Mesodermal cell (in vitro differentiated cells): ENCODE results near the gene PLA2G4B.

ENCODE experiments used
- H3K27ac ChIP-seq: 2 replicates; pipeline ENCODE4 v1.7.0; 2013; ENCODE audit warnings: mild to moderate bottlenecking, low read depth, low read length, moderate library complexity; ENCODE audit not compliant: severe bottlenecking
- H3K36me3 ChIP-seq: 2 replicates; pipeline ENCODE4 v1.7.1; 2013; ENCODE audit warnings: mild to moderate bottlenecking, low read length, moderate library complexity; ENCODE audit not compliant: control insufficient read depth, insufficient read depth
- H3K4me1 ChIP-seq: one replicate; pipeline ENCODE4 v1.7.1; 2013; ENCODE audit warnings: mild to moderate bottlenecking, low read length; ENCODE audit not compliant: insufficient read depth, control insufficient read depth, poor library complexity, severe bottlenecking
- H3K4me3 ChIP-seq: 2 replicates; pipeline ENCODE4 v1.7.0; 2013; ENCODE audit warnings: low read length, control low read depth, mild to moderate bottlenecking; ENCODE audit not compliant: insufficient read depth, poor library complexity, severe bottlenecking; ENCODE audit errors: extremely low read depth
- H3K9me3 ChIP-seq: 2 replicates; pipeline ENCODE4 v1.7.1; 2013; ENCODE audit warnings: mild to moderate bottlenecking, low read length, moderate library complexity; ENCODE audit not compliant: control insufficient read depth
- WGBS, 2 experiments: methylation state at CpG; one replicate each; pipeline ENCODE4 v1.1.5; 2013; ENCODE audit warnings: missing lambda C conversion rate in 2 of 2; ENCODE audit not compliant: insufficient coverage in 2 of 2; 5-methylcytosine and 5-hydroxymethylcytosine counted together

Gene PLA2G4B

DNA sequence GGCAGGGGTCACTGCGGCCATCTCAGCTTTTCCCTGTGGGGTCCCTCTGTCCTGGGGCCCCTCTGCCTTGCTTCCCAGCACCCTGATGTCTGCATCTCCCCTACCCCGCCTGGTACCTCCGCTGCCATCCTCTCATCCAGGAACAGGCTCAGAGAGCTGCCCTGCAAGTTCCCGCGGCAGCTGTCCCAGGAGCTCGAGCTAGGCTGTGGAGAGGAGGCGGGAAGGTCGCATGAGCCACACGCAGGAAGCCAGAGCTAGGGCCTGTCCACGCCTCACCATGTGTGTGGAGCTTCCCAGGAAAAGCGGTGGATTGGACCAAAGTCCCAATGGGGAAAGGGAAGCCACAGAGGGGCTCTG lies 12.5 kb downstream of the PLA2G4B start:
- 85 to 89% methylated on average over 10 to 11 of the region's 11 CpGs for WGBS, 2 experiments
- Histone ChIP-seq H3K9me3 (no peaks in the 10 kb centered on the region), H3K27ac (no peak overlapping the region), H3K4me1 (no peaks in the 10 kb centered on the region), H3K4me3 (no peak overlapping the region), H3K36me3 (peaks cover 12% of the 10 kb centered on the region)

DNA sequence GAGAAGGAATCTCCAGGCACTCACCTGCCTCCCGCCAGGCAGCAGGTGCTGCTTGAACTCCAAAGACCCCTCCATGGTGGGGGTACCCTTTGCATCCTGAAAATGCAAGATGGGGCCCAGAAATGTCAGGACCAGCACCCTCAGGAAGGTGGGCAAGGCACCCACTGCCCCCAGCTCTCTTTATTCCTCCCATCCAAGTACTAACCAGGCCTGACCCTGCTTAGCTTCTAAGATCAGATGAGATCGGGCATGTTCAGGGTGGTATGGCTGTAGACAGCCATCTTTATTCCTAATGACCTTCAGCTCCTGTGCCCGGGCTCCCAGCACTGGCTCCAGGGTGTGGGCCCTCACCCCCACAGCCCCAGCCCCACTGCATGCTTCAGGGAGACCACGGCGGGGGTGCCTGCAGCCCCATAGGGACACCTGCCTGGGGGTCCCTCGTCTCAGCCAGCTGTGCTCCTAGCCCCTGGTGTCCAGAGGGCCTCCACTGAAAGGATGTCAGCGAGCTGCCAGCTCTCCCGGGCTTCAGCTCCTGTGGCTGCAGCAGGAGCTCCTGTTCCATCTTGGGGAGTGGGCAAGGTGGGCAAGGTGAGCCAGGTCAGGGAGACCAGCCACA lies 13.2 kb downstream of the PLA2G4B start:
- Histone ChIP-seq H3K36me3 (peaks cover 7% of the 10 kb centered on the region), H3K27ac (no peak overlapping the region), H3K4me1 (no peaks in the 10 kb centered on the region), H3K4me3 (no peak overlapping the region), H3K9me3 (no peaks in the 10 kb centered on the region)
- 91 to 95% methylated on average over 5 to 6 of the region's 8 CpGs for WGBS, 2 experiments

DNA sequence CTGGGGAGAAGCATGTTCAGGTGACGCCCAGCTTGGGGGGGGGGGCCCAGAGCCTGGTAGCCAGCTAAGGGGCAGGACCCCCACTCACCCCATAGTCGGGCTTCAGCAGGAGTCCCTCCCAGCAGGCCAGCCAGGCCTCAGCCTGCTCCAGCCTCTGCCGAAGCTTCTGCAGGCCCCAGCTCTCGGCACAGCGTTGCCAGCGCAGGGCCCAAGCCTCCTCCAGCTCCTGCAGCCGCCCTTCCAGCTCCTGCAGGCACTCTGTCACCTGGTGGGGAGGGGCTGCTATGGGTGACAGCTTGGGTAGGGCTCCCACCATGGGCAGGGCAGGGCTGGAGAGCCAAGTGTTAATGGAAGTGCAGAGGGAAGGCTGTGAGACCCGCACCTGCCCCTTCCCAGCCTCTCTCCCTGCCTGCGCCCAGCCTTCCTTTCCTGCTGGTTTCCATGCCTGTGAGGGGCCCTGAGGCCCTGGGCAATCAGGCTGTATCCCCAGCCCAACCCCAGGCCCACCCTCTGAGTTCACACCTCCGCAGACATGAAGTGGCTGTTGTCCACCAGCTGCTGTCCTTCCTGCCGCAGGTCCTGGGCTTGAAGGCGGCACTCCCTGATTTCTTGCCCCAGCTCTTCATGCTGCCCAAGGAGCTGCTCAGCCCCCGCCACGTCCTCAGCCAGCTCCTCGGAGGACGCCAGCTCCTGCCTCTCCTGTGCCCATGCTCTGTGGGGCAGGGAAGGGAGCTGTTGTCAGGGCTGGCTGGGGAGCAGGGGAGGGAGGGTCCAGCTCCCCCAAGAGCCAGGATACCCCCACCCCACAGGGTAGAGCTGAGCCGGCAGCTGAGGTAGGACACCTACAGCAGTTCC lies 14.3 kb downstream of the PLA2G4B start:
- H3K9me3 ChIP-seq: no peaks in the 10 kb centered on the region
- WGBS, 2 experiments: 74 to 79% methylated on average over 11 to 14 of the region's 17 CpGs
- H3K36me3 ChIP-seq: peaks cover 3% of the 10 kb centered on the region
- no peak overlapping the region for H3K4me3 ChIP-seq
- H3K4me1 ChIP-seq: no peaks in the 10 kb centered on the region
- H3K27ac ChIP-seq: no peak overlapping the region

DNA sequence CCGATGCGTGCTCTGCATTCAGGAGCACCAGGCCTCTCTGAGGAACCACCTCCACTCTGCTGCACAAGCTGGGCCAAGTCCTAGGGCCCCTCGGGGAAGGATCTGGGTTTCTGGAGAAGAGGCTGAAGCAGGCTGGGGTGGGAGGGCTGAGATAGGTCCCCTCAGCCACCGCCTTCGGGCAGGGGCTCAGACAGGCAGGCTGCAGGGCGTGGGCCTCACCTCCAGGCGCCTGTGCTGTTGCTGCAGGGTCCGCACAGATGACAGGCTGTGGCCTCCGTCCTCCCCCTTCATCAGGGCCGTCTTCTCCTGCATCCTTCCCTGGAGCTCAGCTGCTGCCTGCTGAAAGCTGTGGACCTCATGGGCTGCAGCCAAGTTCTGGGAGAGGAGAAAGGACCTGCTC lies 15.2 kb downstream of the PLA2G4B start:
- H3K27ac ChIP-seq: no peak overlapping the region
- 89 to 92% methylated on average over 8 to 10 of the region's 10 CpGs for WGBS, 2 experiments
- H3K4me3 ChIP-seq: no peak overlapping the region
- H3K9me3 ChIP-seq: no peaks in the 10 kb centered on the region
- H3K36me3 ChIP-seq: no peaks in the 10 kb centered on the region
- H3K4me1 ChIP-seq: no peaks in the 10 kb centered on the region

DNA sequence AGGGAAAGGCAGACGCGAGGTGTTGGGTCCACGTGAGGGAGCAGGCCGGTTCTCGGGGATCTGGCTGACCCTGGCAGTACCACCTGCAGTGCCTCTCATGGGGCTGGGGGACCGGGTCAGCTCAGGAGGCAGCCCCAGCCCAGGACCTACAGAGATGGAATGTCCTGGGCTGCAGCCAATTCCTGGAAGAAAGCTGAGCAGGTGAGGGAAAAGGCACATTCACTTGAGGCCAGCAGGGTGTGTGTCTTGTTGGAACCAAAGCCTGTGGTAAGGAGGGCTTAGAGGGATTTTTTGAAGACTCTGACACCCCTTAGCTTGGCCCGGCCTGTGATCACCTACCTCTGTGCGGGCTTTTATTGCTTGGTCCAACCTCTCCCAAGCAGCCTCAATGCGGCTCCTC lies 15.8 kb downstream of the PLA2G4B start:
- Histone ChIP-seq H3K27ac (no peak overlapping the region), H3K4me3 (no peak overlapping the region), H3K4me1 (no peaks in the 10 kb centered on the region), H3K36me3 (no peaks in the 10 kb centered on the region), H3K9me3 (no peaks in the 10 kb centered on the region)
- 92 to 94% methylated on average over 8 to 9 of the region's 9 CpGs for WGBS, 2 experiments

DNA sequence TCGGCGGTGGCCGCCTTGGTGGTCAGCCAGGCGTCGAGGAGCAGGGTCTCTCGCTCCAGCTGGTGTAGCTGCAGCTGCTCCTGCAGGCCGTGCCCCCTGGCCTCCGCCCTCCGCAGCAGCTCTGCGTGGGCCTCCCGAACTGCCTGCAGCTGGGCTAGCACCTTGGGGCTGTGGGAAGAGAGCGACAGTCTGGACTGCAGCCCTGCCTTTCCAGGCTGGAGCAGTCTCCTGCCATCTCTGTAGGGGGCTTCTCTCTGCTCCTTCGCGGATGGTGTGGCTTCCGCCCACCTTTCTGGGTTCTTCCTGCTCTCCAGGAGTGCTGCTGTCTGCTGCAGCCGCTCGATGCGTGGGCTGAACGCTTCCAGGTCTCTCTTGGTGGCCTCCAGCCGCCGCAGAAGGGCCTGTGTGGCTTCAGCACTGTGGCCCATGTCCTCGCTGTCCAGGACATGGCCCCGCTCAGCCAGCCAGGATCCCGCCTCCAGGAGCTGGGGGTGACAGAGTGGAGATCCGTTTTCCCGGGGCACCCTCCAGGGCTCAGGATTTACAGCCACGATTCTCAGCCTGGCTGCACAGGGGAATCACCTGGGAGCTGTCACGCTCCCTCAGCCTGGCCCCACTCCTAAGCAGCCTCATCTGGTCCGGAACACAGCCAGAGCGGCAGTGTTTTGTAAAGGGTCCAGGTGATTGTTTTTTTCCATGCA lies 16.8 kb downstream of the PLA2G4B start:
- 76 to 78% methylated on average over 24 to 30 of the region's 30 CpGs for WGBS, 2 experiments
- Histone ChIP-seq H3K27ac (no peak overlapping the region), H3K36me3 (no peaks in the 10 kb centered on the region)

DNA sequence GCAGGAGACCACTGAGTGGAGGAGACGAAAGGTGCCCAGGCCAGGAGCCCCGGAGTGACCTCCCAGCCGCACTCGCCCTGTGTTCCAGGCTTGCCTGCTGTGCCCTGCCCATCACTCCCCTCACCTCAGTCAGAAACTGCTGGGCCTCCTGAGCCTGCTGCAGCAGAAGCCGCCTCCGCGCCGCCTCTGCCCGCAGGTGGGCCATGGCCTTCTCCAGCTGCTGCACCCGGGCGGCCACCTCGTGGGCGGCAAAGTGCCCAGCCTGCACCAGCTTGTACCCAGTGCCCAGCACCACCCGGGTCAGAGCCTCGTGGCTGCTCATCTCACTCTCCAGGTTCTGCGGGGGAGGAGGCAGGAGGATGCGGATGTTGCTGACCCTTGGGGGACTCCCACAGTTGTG lies 17.6 kb downstream of the PLA2G4B start:
- H3K36me3 ChIP-seq: no peaks in the 10 kb centered on the region
- H3K4me3 ChIP-seq: no peak overlapping the region
- no peaks in the 10 kb centered on the region for H3K9me3 ChIP-seq
- no peaks in the 10 kb centered on the region for H3K4me1 ChIP-seq
- no peak overlapping the region for H3K27ac ChIP-seq
- WGBS, 2 experiments: 90 to 91% methylated on average over 13 to 16 of the region's 17 CpGs

More for the DNA sequence above, 16.8 kb downstream of the PLA2G4B start:
- H3K4me1 ChIP-seq: no peaks in the 10 kb centered on the region
- no peak overlapping the region for H3K4me3 ChIP-seq
- no peaks in the 10 kb centered on the region for H3K9me3 ChIP-seq

DNA sequence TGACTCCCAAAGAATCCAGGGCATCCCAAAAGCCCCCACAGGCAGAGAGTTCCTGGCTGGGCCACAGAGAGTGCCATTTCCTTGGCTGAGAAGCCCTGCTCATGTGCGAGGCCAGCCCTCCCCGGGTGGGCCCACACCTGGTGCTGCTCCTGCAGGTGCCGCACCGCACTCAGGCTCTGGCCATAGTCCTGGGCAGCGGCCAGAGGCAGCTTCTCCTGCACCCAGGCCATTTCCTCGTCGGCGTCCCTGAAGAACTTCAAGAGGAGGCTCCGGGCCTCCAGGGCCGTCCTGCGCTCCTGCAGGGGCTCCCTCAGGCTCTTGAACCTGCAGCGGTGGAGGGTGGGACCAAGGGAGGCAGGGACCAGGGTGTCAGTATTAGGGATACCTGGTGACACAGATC lies 18.1 kb downstream of the PLA2G4B start:
- Histone ChIP-seq H3K27ac (no peak overlapping the region), H3K4me1 (no peaks in the 10 kb centered on the region), H3K36me3 (no peaks in the 10 kb centered on the region), H3K4me3 (no peak overlapping the region), H3K9me3 (no peaks in the 10 kb centered on the region)
- 94% methylated on average over 11 to 12 of the region's 12 CpGs for WGBS, 2 experiments

DNA sequence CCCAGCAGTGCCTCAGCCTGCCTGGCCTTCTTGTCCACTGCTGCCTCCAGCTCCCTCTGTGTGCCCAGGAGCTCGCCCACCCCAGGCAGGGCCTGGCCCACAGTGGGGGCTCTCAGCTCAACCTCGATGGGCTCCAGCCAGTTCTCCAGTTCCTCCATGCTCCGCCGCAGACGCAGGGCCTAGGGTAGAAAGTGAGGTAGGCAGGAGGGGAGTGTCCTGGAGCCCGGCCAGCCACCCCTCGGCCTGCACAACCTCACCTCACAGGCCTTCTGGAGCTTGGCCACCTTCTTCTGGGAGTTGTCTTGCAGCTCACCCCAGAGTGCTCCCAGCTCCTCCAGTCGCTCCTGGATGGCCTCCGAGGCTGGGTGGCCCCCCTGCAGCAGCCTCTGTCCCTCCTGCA lies 18.7 kb downstream of the PLA2G4B start:
- 83 to 92% methylated on average over 7 to 8 of the region's 9 CpGs for WGBS, 2 experiments
- Histone ChIP-seq H3K9me3 (no peaks in the 10 kb centered on the region), H3K27ac (no peak overlapping the region), H3K4me1 (no peaks in the 10 kb centered on the region), H3K4me3 (no peak overlapping the region), H3K36me3 (no peaks in the 10 kb centered on the region)

DNA sequence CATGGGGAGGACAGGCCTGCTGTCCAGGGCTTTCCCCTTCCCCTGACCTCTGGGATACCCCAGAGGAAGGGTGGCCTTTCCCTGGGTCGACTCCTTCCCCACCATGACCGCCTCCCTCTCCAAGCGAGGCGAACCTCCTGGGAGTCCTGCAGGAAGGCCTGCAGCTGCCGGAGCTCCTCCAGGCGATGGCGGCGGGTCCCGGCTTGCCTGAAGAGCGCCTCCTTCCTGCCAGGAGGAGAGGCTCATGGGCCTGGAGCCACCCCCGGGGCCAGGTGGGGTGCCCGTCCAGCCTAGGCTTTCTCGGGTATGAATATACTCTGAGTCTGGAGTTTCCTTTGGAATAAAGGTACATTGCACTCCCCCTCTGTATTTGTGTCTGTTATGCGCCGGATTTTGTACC lies 20.1 kb downstream of the PLA2G4B start:
- 90 to 95% methylated on average over 13 to 15 of the region's 15 CpGs for WGBS, 2 experiments
- Histone ChIP-seq H3K4me1 (no peaks in the 10 kb centered on the region), H3K9me3 (no peaks in the 10 kb centered on the region), H3K27ac (no peak overlapping the region), H3K4me3 (no peak overlapping the region), H3K36me3 (no peaks in the 10 kb centered on the region)
